ENCODE measurements around the gene GBP7.

GBP7 gene

DNA sequence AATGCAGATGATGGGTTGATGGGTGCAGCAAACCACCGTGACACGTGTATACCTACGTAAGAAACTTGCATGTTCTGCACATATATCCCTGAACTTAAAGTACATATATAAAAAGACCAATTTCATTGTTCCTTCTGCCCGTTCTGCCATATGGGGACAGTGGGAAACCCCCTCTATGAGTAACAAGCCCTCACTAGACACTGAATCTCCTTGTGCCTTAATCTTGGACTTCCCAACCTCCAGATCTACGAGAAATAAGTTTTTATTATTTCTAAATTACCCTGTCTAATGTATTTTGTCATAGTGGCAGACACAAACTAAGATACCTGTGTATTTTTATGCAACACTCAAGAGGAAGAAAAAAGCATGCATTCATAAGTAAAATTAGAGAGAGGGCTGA lies 10.0 kb downstream of the GBP7 start:
- TF ChIP-seq, protein P1, sequence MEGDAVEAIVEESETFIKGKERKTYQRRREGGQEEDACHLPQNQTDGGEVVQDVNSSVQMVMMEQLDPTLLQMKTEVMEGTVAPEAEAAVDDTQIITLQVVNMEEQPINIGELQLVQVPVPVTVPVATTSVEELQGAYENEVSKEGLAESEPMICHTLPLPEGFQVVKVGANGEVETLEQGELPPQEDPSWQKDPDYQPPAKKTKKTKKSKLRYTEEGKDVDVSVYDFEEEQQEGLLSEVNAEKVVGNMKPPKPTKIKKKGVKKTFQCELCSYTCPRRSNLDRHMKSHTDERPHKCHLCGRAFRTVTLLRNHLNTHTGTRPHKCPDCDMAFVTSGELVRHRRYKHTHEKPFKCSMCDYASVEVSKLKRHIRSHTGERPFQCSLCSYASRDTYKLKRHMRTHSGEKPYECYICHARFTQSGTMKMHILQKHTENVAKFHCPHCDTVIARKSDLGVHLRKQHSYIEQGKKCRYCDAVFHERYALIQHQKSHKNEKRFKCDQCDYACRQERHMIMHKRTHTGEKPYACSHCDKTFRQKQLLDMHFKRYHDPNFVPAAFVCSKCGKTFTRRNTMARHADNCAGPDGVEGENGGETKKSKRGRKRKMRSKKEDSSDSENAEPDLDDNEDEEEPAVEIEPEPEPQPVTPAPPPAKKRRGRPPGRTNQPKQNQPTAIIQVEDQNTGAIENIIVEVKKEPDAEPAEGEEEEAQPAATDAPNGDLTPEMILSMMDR (IDR thresholded peaks at IDR 0.05; ENCODE audit: insufficient read depth, low read length, missing control alignments), result no peak
- POLR2A ChIA-PET, result no interaction called here
- no peak overlapping the region for H3K4me3 ChIP-seq (ENCODE audit: low read depth, low read length)
- DNase-seq (ENCODE audit: low read depth, low spot score), result no peak
- CTCF ChIA-PET, result no interaction called here

DNA sequence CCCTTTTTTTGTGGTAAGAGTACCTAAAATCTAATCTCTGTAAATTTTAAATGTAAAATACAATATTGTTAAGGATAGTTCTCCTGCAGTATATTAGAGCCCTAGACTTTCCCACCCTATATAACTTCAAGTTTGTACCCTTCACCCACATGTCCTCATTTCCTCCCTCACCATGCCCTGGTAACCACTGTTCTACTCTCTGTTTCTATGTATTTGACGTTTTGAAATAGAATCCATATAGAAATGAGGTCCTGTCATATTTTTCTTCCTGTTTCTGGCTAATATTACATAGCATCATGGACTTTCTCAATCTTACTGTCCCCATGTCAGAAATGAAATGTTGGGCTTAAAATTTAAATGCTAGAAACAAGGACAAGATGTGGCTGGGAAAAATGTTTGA lies 24.8 kb downstream of the GBP7 start:
- POLR2A ChIA-PET, result no interaction called here
- CTCF ChIA-PET, result no interaction called here
- TF ChIP-seq, protein P1 (IDR thresholded peaks at IDR 0.05; ENCODE audit: insufficient read depth, low read length, missing control alignments), result no peak

DNA sequence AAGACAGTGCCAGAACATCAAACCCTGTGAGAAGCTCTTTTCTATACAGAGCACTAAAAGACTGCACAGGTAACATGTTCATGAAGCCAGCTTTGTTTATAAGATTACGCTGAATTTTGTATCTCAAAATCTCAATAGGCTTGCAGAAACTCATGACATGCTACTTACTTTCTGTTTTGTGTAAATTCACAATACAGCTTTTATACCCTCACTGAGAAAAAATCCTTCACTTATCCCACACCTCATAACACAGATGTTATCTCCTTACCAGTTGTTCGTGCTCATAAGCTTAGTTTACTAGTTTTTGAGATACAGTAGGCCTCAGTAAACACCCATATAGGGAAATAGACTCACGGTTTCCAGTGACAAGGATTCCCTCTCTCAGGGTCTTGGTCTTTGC lies 25.8 kb downstream of the GBP7 start:
- POLR2A ChIA-PET, result no interaction called here
- CTCF ChIA-PET, result interaction anchor here (1.0 to 3.2 kb wide), 4 partner anchors 65 to 151 kb away, joined by 3 to 23 read pairs (median 12); no protein-coding TSS in a partner anchor

More for the DNA sequence above, 24.8 kb downstream of the GBP7 start:
- DNase-seq (ENCODE audit: low read depth, low spot score), result no peak
- H3K4me3 ChIP-seq (ENCODE audit: low read depth, low read length), result no peak overlapping the region

DNA sequence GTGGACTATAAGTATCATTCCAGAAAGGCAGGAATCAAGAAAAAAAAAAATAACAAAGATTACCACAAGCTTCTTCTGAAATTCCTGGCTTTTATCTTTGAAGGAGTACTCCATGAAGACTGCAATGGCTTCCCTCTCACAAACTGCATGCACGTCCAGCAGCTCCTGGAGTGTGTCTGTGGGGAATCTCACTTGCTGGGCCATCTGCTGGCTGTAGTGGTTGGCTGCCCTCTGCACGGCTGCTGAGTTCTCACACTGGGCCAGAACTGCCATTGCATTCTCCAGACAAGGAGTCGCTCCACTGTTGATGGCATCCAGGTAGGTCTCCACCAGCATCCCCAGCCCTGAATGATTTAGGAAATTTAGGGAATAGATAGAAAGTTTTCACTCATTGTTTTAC lies 26.6 kb downstream of the GBP7 start:
- ChIA-PET POLR2A (no interaction called here), CTCF (interaction anchor here (0.7 to 3.2 kb wide), 10 partner anchors 17 to 210 kb away, joined by 3 to 23 read pairs (median 4); no protein-coding TSS in a partner anchor)
- DNase-seq (ENCODE audit: low read depth, low spot score), result no peak
- TF ChIP-seq, protein P1 (IDR thresholded peaks at IDR 0.05; ENCODE audit: insufficient read depth, low read length, missing control alignments), result peak; percentile 66
- H3K4me3 ChIP-seq (ENCODE audit: low read depth, low read length), result no peak overlapping the region

More for the DNA sequence above, 25.8 kb downstream of the GBP7 start:
- H3K4me3 ChIP-seq (ENCODE audit: low read depth, low read length), result no peak overlapping the region
- TF ChIP-seq, protein P1 (IDR thresholded peaks at IDR 0.05; ENCODE audit: insufficient read depth, low read length, missing control alignments), result no peak
- DNase-seq (ENCODE audit: low read depth, low spot score), result no peak

DNA sequence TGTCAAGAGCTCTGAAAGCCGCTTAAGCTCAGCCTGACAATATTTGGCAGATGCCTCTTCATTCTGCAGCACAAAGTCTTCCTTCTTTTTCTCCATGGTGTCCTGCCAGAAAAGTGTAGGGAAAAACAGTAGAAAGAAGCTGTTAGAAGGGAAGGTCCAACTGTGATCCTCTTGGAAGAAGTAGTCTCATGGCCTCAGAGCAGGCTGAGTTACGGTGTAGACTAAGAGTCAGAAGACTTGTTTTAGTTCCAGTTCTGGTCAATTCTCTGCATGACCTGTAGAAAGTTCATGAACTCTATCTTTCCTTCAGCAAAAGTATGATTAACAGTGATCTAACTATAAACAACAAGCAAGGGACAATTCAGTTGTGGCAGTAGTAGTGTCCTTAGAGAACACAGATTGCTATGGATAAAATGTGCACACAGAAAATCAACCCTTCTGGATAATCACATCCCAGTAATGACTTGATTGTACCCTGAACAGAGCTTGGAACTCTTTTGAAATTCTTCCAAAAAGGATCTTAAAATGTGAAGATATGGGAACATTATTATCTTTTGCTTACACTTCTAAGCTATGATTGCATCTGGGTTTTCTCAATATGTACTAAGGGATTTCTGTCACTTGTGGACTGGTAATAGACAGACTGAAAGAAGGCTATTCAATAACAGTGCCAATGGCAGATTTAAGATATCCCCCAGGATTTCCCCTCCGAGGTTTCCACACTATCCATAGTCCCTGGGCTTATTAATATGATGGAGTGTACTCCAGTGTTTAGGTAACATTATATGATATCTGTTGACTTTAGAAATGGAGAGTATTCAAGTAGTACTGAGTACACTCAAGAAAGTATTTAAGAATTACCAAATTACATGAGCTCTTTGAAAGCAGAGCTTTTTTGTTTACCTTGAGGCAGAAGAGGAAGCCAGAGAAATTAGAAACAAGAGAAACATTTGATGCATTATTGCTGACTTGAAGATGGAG lies 27.8 kb downstream of the GBP7 start:
- no peak for DNase-seq (ENCODE audit: low read depth, low spot score)
- TF ChIP-seq, protein P1 (IDR thresholded peaks at IDR 0.05; ENCODE audit: insufficient read depth, low read length, missing control alignments), result no peak
- POLR2A ChIA-PET, result no interaction called here
- H3K4me3 ChIP-seq (ENCODE audit: low read depth, low read length), result no peak overlapping the region
- CTCF ChIA-PET, result interaction anchor here (0.8 to 3.2 kb wide), 5 partner anchors 23 to 211 kb away, joined by 3 to 23 read pairs (median 5); no protein-coding TSS in a partner anchor

DNA sequence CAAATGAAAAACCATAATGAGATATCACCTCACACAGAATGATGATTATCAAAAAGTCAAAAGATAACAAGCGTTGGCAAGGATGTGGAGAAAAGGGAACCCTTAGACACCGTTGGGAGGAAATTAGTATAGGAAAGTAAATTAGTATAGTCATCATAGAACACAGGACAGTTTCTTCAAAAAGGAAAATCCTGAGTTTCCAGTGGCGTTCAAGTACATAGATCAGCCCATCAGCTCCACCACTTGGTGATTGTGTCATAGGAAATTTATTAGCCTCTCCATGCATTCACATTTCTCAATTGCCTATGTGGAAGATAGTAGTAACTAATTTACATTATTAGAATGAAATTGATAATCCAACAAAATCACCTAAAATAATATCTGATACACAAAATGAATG lies 29.1 kb downstream of the GBP7 start:
- ChIA-PET CTCF (interaction anchor here (0.9 kb wide), 1 partner anchor 61 kb away, joined by 3 read pairs; no protein-coding TSS in a partner anchor), POLR2A (no interaction called here)
- DNase-seq (ENCODE audit: low read depth, low spot score), result no peak
- TF ChIP-seq, protein P1 (IDR thresholded peaks at IDR 0.05; ENCODE audit: insufficient read depth, low read length, missing control alignments), result no peak
- no peak overlapping the region for H3K4me3 ChIP-seq (ENCODE audit: low read depth, low read length)
